CD4-positive, alpha-beta T cell treated with Interleukin-4 for 4 hours (primary cell): ENCODE results near the gene NPL.

Experiments
- DNase-seq: peaks from one replicate; pipeline ENCODE4 v3.0.0-alpha.2; 2020

The NPL gene

DNA sequence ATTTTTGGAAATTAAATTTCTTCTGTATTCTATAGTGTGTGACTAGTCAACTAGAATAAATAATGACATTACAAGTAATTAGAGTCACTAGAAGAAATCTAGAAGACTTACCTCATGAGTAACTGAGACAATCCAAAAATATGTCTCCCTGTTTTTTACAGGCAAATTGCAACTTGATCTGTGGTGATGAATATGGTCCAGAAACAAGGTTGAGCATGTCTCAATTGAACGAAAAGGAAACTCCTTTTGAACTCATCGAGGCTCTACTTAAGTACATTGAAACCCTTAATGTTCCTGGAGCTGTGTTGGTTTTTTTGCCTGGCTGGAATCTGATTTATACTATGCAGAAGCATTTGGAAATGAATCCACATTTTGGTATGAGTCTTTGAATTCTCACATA, 86.3 kb downstream of the NPL start:
- no peak for DNase-seq

DNA sequence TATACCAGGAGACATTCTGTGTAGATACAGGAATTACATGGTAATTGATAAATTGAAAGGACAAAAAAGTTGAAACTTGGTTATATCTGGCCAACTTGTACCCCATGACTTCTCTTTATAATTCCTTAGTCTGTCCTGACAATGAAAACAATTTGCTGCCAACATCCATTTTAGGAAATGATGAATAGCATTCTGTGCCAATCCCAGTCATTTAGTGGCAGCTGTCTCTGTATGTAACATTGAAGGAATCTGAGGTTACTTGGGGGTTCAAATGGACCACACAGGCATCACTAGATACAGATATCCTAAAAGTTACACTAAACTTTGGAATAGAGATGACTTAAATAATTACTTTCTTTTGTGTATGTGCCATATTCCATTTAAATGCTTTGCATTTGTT, 87.8 kb downstream of the NPL start:
- DNase-seq: no peak

GRCh38 chr1:182877842-182878241, 88.3 kb downstream of the NPL start:
- DNase-seq: no peak
